Psoas muscle (tissue), 8 donors: ENCODE measurements around the gene PANK4. TPM values are rescaled to one million over a fixed set of nuclear protein-coding genes. Genes with fewer than 3 reads are reported as not detected.
A peak's percentile ranks its signal among the peaks of the same experiment; 100 is the strongest.

ENCODE experiments used
- ATAC-seq, 4 donors: fragments of 200-7000 bp; cut with Tn5 transposase; one replicate each; pipeline ENCODE4 v1.9.1; 2020; ENCODE audit warnings: moderate library complexity in 3 of 4, mild to moderate bottlenecking in 2 of 4
- DNase-seq, 2 donors: peaks; one replicate each; pipeline ENCODE4 v3.0.0-alpha.2; 2020
- H3K27ac ChIP-seq: fragments of 200-600 bp; one replicate; pipeline ENCODE4 v1.8.0; 2022
- H3K27me3 ChIP-seq, 3 donors: fragments of 200-600 bp in 1 of 3; one replicate each; pipeline versions ENCODE4 v1.6.1 to v1.8.0; 2013 to 2022; ENCODE audit warnings: low read length in 2 of 3, mild to moderate bottlenecking in 2 of 3, moderate library complexity in 1 of 3; ENCODE audit not compliant: insufficient read depth in 3 of 3
- H3K36me3 ChIP-seq, 2 donors: fragments of 200-600 bp in 1 of 2; one replicate each; pipeline versions ENCODE4 v1.6.1 to v1.8.0; 2013 to 2022; ENCODE audit warnings: low read depth in 1 of 2, mild to moderate bottlenecking in 1 of 2, moderate library complexity in 1 of 2; ENCODE audit not compliant: insufficient read depth in 1 of 2
- H3K4me1 ChIP-seq: fragments of 200-600 bp; one replicate; pipeline ENCODE4 v1.8.0; 2022
- H3K4me3 ChIP-seq: fragments of 200-600 bp; one replicate; pipeline ENCODE4 v1.8.0; 2022; ENCODE audit warnings: mild to moderate bottlenecking
- H3K9me3 ChIP-seq: fragments of 200-600 bp; one replicate; pipeline ENCODE4 v1.8.0; 2022
- WGBS, 3 donors: extraction: QIAGEN DNeasy Blood & Tissue Kit; methylation state at CpG; one replicate each; pipeline versions ENCODE4 v1.1.6 to v1.1.7; 2013; 5-methylcytosine and 5-hydroxymethylcytosine counted together
- intact Hi-C, 2 donors: fragments of 100-400 bp; cut with DNase I; formaldehyde crosslinking; loops; one replicate each; pipeline versions ENCODE4 v1.11.0 to v1.14.2; 2022
- long read RNA-seq, 2 donors: library from polyadenylated mRNA; unstranded; transcript quantifications; one replicate each; pipeline ENCODE4 v2.0.0, GENCODE V29; 2021
- polyA plus RNA-seq, 3 donors: library from polyadenylated mRNA; stranded (reverse); fragments of 200-250 nt; gene quantifications; one replicate each; pipeline ENCODE4 v1.2.3, GENCODE V29; 2013
- total RNA-seq, 4 donors: library from RNA; stranded (reverse); fragmentation: NEBNext Ultra II Directional in 2 of 4; extraction: Animal tissue kit (Norgen Biotek cat#: 25700) in 2 of 4; gene quantifications; one replicate each; pipeline versions ENCODE4 v1.2.1 to v1.2.4, GENCODE V29; 2021 to 2023
- TF ChIP-seq, protein P1 (sequence below): fragments of 200-600 bp; IDR thresholded peaks from one replicate; pipeline ENCODE4 v1.8.0; 2022; ENCODE audit warnings: antibody characterized with exemption
- donor health status: healthy with polysubstance abuse.
- donor health status: DM: no; HTN: no; CAD: no; lungs with moderate emphysema.
- donor health status: Bipolar disorder and iron deficiency.
- donor health status: healthy.
- donor health status: DM: yes; HTN: yes; CAD: no.
- donor health status: DM: no; HTN: no; CAD: no.
- donor health status: DM: no; HTN: no; CAD: no.
- donor health status: DM: yes; HTN: yes; CAD: no.

PANK4 gene
- total RNA-seq (10 to 100 TPM; 29.0 to 45.1 (median 35.3) TPM), polyA plus RNA-seq (10 to 100 TPM; 30.3 to 32.4 (median 31.9) TPM)
- long read RNA-seq, donor 1, transcript PANK4-201 (19 exons, 2,677 nt) = major isoform, 21 of 27 reads
- long read RNA-seq, donor 1, partial matches to known transcripts = 4 of 27 reads
- long read RNA-seq, donor 1, other reads (novel, unspliced or antisense) = 2 of 27 reads
- long read RNA-seq, donor 2, transcript PANK4-201 (19 exons, 2,677 nt) = major isoform, 39 of 62 reads
- long read RNA-seq, donor 2, partial matches to known transcripts = 15 of 62 reads
- long read RNA-seq, donor 2, other reads (novel, unspliced or antisense) = 8 of 62 reads

DNA sequence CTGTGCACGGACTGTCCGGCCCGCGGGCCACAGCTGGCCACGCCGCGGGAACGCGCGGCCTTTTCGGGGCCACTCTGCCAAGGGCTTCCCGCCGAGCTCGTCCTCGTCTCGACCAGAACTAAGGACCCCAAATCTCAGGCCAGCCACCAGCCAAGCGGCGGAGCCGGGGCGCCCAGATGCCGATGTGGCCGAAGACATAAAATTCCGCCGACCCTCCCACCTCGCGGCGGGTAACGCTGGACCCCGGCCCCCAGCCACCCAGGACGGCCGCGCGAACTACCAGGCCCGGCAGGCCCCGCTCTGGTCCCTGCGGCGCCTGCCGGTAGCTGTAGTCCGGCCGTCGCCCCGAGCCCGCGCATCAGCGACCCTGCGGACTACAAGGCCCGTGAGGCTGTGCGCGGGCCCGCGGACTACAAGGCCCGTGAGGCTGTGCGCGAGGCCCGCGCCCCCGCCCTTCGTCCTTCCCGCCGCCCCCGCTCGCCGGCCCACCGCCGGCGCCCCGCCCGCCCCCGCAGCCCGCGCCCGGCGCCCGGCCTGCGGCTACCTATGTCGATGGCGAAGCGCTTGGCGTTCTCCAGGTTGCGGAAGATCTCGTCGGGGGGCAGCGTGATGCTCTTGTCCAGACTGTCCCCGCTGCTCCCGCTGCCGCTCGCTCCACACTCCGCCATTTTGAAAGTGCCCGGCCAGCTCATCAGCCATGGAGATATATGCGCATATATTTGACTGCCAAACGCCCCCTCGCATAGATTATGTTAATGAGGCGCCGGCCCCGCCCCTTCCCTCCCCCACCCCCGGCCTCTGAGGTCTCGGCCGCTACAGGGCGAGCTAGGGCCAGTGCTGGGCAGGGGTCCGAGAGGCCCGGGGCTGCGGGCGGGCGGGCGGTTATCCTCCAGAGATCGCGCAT is at the start of gene PANK4:
PANK4 (minus strand) TSS at position 677 of the 904 bp plus-strand sequence; CDS start at position 668, 9 bp downstream.
- peak; percentile 77 to 85 (median 80) for ATAC-seq
- H3K9me3 ChIP-seq = no peaks in the 10 kb centered on the region
- peak within 1 kb of the TSS; percentile 77 for H3K4me3 ChIP-seq
- WGBS, 3 donors = 0 to 1% (median 1%) methylated on average over 76 to 107 of the region's 107 CpGs
- TF ChIP-seq, protein P1, sequence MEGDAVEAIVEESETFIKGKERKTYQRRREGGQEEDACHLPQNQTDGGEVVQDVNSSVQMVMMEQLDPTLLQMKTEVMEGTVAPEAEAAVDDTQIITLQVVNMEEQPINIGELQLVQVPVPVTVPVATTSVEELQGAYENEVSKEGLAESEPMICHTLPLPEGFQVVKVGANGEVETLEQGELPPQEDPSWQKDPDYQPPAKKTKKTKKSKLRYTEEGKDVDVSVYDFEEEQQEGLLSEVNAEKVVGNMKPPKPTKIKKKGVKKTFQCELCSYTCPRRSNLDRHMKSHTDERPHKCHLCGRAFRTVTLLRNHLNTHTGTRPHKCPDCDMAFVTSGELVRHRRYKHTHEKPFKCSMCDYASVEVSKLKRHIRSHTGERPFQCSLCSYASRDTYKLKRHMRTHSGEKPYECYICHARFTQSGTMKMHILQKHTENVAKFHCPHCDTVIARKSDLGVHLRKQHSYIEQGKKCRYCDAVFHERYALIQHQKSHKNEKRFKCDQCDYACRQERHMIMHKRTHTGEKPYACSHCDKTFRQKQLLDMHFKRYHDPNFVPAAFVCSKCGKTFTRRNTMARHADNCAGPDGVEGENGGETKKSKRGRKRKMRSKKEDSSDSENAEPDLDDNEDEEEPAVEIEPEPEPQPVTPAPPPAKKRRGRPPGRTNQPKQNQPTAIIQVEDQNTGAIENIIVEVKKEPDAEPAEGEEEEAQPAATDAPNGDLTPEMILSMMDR = no peak
- no peaks in the 10 kb centered on the region for H3K27me3 ChIP-seq
- H3K36me3 ChIP-seq = peaks cover 0 to 7% of the 10 kb centered on the region in 2 donors
- peak; percentile 95 to 96 for DNase-seq
- peak within 1 kb of the TSS; percentile 76 for H3K27ac ChIP-seq
- intact Hi-C loops = loop anchor here (5.0 kb wide), 3 partner anchors 114 to 339 kb away; partner anchors contain the start of genes MORN1 (in 1 of the 2), PEX10 (in 1 of the 2) and RER1 (in 1 of the 2)
- H3K4me1 ChIP-seq = peaks cover 64% of the 10 kb centered on the region

DNA sequence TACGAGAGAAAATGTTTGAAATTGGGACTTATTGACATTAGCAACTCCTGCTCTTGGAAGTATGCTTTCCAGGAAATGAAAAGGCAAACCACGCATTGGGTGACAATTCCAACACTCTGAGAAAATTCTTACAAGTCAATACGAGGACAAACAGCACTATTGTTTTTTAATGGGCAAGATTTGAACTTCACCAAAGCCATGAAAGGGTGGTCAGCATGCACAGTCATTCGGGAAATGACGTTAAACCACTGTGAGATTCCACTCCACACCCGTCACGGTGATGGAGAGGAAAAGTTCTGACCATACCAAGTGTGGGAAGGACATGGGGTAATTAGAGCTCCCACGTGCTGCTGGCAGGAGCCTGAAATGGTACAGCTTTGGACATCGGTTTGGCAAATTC is 48.0 kb upstream of the PANK4 start:
- DNase-seq (no peak), ATAC-seq (no peak)
- 61 to 68% (median 66%) methylated on average over 9 of the region's 9 CpGs for WGBS, 3 donors
- Histone ChIP-seq H3K4me1 (no peaks in the 10 kb centered on the region), H3K36me3 (no peaks in the 10 kb centered on the region), H3K27ac (no peak overlapping the region), H3K4me3 (no peak overlapping the region), H3K9me3 (no peaks in the 10 kb centered on the region), H3K27me3 (peaks cover 0 to 10% (median 7%) of the 10 kb centered on the region in 3 donors)
- intact Hi-C loops = no loop called here
- TF ChIP-seq, protein P1 = no peak

DNA sequence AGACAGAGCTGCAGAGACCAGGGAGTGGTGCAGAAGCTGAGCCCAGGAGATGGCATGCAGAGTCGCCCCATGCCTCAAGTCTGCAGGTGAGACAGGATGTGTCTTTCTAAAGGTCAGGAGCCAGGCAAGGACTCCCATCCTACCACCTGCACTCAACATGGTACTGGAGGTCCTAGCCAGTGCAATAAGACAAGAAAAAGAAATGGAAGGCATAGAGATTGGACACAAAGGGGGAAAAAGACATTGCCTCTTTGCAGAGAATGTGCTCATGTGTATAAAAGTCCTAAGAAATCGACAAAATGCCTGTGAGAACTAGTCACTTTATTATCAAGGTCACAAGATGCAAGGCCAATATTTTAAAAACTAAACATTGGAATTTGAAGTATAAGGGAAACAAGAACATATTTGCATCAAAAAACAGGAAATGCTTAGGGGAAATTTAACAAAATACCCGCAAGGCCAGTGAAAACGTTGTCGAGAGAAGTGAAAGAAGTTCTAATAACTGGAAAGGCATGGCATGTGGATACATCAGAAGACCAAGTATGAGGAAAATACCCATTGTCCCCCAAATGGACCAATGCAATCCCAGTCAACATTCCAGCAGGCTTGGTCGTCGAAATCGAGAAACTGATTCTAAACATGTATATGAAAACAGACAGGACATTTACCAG is 47.0 kb upstream of the PANK4 start:
- TF ChIP-seq, protein P1 = no peak
- intact Hi-C loops = no loop called here
- Histone ChIP-seq H3K27ac (no peak overlapping the region), H3K9me3 (no peaks in the 10 kb centered on the region), H3K4me1 (no peaks in the 10 kb centered on the region), H3K4me3 (no peak overlapping the region), H3K36me3 (no peaks in the 10 kb centered on the region), H3K27me3 (peaks cover 0 to 8% (median 7%) of the 10 kb centered on the region in 3 donors)
- 80 to 90% (median 86%) methylated on average over 8 of the region's 8 CpGs for WGBS, 3 donors
- DNase-seq (no peak), ATAC-seq (no peak)

DNA sequence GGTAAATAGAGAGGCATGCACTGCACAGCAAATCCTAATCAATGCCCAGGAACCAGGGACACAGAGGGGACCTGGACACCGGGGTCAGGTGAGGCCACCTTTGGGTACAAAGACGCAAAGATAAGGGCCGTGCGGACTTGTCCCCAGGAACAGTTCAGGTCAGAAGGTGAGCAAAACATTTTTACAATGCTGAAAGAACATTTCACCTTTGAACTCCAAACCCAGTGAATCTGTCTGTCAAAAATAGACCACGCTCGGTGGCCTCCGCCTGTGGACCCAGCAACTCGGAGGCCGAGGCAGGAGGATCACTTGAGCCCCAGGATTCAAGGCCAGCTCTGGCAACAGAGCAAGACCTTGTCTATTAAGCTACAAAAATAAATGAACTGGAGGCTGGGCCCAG is 45.0 kb upstream of the PANK4 start:
- Histone ChIP-seq H3K4me1 (no peaks in the 10 kb centered on the region), H3K36me3 (no peaks in the 10 kb centered on the region), H3K4me3 (no peak overlapping the region), H3K9me3 (no peaks in the 10 kb centered on the region), H3K27ac (no peak overlapping the region), H3K27me3 (peaks cover 0 to 14% (median 7%) of the 10 kb centered on the region in 3 donors)
- ATAC-seq (no peak), DNase-seq (peak in 1 of 2 donors; percentile 23)
- whole genome bisulfite sequencing, 3 donors = 89 to 93% (median 91%) methylated on average over 9 of the region's 9 CpGs
- intact Hi-C loops = no loop called here
- TF ChIP-seq, protein P1 = no peak
